GM10266 (cell line): ENCODE results near the gene A2ML1.

Source experiments
- DNase-seq: peaks from one replicate; pipeline ENCODE4 v3.0.0; 2012; ENCODE audit errors: extremely low spot score
- CTCF ChIP-seq: IDR thresholded peaks from 2 replicates; pipeline ENCODE4 v1.5.1; 2012; ENCODE audit warnings: mild to moderate bottlenecking, low read depth; ENCODE audit not compliant: control insufficient read depth, insufficient read depth; ENCODE audit errors: missing control alignments

A2ML1 gene

GRCh38 chr12:8867786-8868185 lies 45.4 kb downstream of the A2ML1 start:
- no peak for DNase-seq
- TF ChIP-seq CTCF, result no peak

- no peak for TF ChIP-seq CTCF
- DNase-seq, result no peak
Observed at GRCh38 chr12:8870586-8870985, 48.2 kb downstream of the A2ML1 start.

GRCh38 chr12:8871068-8871467 lies 48.6 kb downstream of the A2ML1 start:
- TF ChIP-seq CTCF, result no peak
- DNase-seq, result no peak

- no peak for TF ChIP-seq CTCF
- no peak for DNase-seq
Observed at GRCh38 chr12:8876887-8877286, 54.5 kb downstream of the A2ML1 start.

GRCh38 chr12:8886502-8887284 lies 64.3 kb downstream of the A2ML1 start:
- no peak for DNase-seq
- no peak for TF ChIP-seq CTCF

- TF ChIP-seq CTCF, result no peak
- no peak for DNase-seq
Observed at GRCh38 chr12:8887285-8887715, 64.9 kb downstream of the A2ML1 start.

- DNase-seq, result peak; percentile 67
Observed at GRCh38 chr12:8890313-8891085, 68.1 kb downstream of the A2ML1 start.

More at GRCh38 chr12:8890313-8891085, 68.1 kb downstream of the A2ML1 start:
- peak; percentile 85 for TF ChIP-seq CTCF
